Mucosa of descending colon (tissue), 3 donors: ENCODE data around the gene CAPN13. TPM values are rescaled to one million over a fixed set of nuclear protein-coding genes. Genes with fewer than 3 reads are reported as not detected.

Experiments used
- ATAC-seq: fragments of 200-7000 bp; cut with Tn5 transposase; one replicate; pipeline ENCODE4 v1.9.1; 2020; ENCODE audit warnings: mild to moderate bottlenecking, moderate library complexity
- DNase-seq, 3 donors: peaks; one replicate each; pipeline ENCODE4 v3.0.0-alpha.2; 2020
- H3K36me3 ChIP-seq: fragments of 200-600 bp; one replicate; pipeline ENCODE4 v1.8.0; 2021; ENCODE audit warnings: low read depth, mild to moderate bottlenecking
- H3K4me1 ChIP-seq: fragments of 200-600 bp; one replicate; pipeline ENCODE4 v1.8.0; 2021; ENCODE audit warnings: low read depth, mild to moderate bottlenecking
- H3K4me3 ChIP-seq: fragments of 200-600 bp; one replicate; pipeline ENCODE4 v1.8.0; 2021; ENCODE audit warnings: mild to moderate bottlenecking
- H3K9me3 ChIP-seq: fragments of 200-600 bp; one replicate; pipeline ENCODE4 v1.8.0; 2021; ENCODE audit warnings: mild to moderate bottlenecking
- intact Hi-C, 2 donors: fragments of 100-400 bp; cut with DNase I in 1 of 2; cut with micrococcal nuclease in 1 of 2; formaldehyde crosslinking; loops; one replicate each; pipeline versions ENCODE4 v1.11.0 to v1.11.1; 2022; cut with DNase I, micrococcal nuclease
- total RNA-seq, 3 donors: library from RNA; stranded (reverse); fragmentation: NEBNext Ultra II Directional in 2 of 3; extraction: Animal tissue kit (Norgen Biotek cat#: 25700) in 2 of 3; gene quantifications; one replicate each; pipeline versions ENCODE4 v1.2.1 to v1.2.4, GENCODE V29; 2021 to 2023
- TF ChIP-seq, protein P1 (sequence below): fragments of 200-600 bp; IDR thresholded peaks from one replicate; pipeline ENCODE4 v1.8.0; 2022; ENCODE audit warnings: antibody characterized with exemption, mild to moderate bottlenecking
- donor health status: DM: no; HTN: no; CAD: no; lungs with moderate emphysema.
- donor health status: DM: no; HTN: no; CAD: no.
- donor health status: DM: no; HTN: yes; CAD: no.

The CAPN13 gene
- total RNA-seq, 3 donors from 2014 or later = 36.7 to 88.6 (median 61.9) TPM

DNA sequence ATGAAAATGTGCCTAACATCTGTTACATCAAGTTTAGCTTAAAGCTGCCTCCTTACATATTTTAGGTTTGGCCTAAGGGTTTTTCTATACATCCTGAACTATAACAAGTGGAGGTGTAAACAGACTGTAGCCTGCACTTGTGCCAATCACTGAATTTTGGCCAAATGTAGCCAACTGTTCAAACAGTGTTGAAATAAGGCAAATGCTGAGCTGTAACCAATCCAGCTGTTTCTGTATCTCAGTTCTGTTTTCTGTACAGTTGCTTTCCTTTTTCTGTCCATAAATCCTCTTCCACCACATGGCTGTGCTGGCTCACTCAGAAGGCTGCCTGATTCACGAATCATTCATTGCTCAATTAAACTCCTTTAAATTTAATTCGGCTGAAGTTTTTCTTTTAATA, 19.2 kb upstream of the CAPN13 start:
- no peaks in the 10 kb centered on the region for H3K4me1 ChIP-seq
- DNase-seq (no peak), ATAC-seq (no peak)
- intact Hi-C loops = no loop called here
- peaks cover 10% of the 10 kb centered on the region for H3K9me3 ChIP-seq
- no peaks in the 10 kb centered on the region for H3K36me3 ChIP-seq
- TF ChIP-seq, protein P1, sequence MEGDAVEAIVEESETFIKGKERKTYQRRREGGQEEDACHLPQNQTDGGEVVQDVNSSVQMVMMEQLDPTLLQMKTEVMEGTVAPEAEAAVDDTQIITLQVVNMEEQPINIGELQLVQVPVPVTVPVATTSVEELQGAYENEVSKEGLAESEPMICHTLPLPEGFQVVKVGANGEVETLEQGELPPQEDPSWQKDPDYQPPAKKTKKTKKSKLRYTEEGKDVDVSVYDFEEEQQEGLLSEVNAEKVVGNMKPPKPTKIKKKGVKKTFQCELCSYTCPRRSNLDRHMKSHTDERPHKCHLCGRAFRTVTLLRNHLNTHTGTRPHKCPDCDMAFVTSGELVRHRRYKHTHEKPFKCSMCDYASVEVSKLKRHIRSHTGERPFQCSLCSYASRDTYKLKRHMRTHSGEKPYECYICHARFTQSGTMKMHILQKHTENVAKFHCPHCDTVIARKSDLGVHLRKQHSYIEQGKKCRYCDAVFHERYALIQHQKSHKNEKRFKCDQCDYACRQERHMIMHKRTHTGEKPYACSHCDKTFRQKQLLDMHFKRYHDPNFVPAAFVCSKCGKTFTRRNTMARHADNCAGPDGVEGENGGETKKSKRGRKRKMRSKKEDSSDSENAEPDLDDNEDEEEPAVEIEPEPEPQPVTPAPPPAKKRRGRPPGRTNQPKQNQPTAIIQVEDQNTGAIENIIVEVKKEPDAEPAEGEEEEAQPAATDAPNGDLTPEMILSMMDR = no peak
- no peak overlapping the region for H3K4me3 ChIP-seq

DNA sequence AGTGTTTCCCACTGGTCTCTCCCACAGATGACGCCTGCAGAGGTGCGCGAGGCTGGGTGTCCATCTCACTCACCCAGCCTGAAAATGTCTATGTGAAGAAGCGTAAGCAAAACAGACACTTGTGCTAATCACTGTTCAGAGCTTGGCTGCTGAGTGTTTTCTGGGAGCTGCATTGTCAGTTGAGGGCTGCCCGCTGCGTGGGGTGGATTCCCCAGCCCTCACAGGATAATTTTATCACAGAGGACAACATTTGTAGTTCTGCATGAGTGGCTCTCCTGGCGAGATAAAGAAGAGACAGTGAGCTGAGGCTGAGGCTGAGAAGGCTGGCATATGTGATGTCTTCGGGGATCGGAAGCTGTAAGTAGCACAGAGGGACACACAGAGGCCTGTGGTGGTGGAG, 16.2 kb upstream of the CAPN13 start:
- TF ChIP-seq, protein P1 = no peak
- Histone ChIP-seq H3K36me3 (no peaks in the 10 kb centered on the region), H3K9me3 (peaks cover 7% of the 10 kb centered on the region), H3K4me3 (no peak overlapping the region), H3K4me1 (no peaks in the 10 kb centered on the region)
- intact Hi-C loops = no loop called here
- ATAC-seq (no peak), DNase-seq (no peak)

DNA sequence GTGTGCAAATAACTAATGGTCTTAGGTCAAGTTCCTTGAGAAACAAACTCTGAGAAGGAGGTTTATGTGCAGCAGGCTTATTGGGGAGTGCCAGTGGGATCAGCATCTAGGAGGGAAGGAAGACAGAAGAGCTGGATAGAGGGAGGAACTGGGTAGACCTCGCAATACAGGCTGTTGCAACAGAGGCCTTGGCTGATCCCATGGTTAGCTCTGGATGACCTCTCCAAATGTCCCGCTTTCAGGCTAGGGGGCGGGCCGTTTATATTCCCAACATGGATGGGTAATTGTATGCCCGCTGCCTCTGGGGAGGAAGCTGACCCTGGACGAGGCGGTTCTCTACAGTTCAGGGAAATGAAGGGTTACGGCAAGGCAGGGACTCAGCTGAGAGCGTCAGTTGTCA, 14.7 kb upstream of the CAPN13 start:
- intact Hi-C loops = no loop called here
- ATAC-seq = no peak

DNA sequence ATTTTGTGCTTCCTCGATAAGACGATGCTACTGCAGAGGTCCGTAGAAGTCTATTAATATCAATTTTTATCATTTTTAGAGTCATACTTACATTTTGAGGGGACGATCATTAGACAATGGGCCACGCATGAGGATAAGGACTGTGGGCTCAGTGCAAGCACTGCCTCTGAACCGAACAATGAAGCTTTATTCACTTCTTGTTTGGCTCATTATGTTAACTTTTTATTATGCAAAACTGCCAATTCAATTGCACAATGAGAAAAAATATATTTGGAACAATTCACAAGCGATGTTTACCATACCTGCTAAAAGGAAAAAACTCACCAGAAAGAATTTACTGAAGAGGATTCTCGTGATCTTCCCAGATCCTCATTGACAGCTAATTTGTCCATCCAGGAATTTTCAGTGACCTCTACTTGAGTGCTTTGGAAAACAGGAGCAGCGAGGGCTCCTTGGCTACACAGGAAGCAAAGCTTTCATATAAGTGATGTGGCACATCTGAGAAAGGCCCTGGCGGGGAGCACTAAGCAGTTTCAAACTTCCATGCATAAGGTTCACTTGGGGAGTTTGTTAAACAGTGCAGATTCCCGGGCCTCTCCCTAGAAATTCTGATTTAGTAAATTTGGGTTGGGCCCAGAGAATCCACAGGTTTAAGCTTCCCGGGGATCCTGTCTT, 13.3 kb upstream of the CAPN13 start:
- ATAC-seq = no peak
- Histone ChIP-seq H3K36me3 (no peaks in the 10 kb centered on the region), H3K4me3 (no peak overlapping the region), H3K4me1 (no peaks in the 10 kb centered on the region), H3K9me3 (no peaks in the 10 kb centered on the region)
- intact Hi-C loops = no loop called here
- DNase-seq = no peak
- TF ChIP-seq, protein P1 = no peak

More for the DNA sequence above, 14.7 kb upstream of the CAPN13 start:
- Histone ChIP-seq H3K36me3 (no peaks in the 10 kb centered on the region), H3K4me3 (no peak overlapping the region), H3K9me3 (peaks cover 6% of the 10 kb centered on the region), H3K4me1 (no peaks in the 10 kb centered on the region)
- no peak for DNase-seq
- TF ChIP-seq, protein P1 = no peak

DNA sequence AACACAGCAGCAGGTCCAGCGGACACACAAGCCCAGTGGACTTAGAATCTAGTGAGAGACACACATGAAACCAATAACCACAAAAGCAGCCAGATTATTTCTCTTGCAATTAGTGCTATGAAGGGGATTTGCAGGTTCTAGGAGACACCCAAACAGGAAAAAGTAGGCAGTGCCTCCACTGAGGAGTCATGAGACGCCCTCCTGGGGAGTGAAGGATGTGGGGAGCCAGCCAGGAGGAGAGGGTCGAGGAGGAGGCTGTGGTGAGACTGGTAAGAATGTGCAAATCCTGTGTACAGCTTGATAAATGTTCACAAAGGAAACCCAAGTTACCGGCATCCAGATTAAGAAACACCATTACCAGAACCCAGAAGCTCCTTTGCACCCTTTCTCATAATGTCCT, 2.7 kb upstream of the CAPN13 start:
- no peaks in the 10 kb centered on the region for H3K36me3 ChIP-seq
- no peaks in the 10 kb centered on the region for H3K4me1 ChIP-seq
- H3K4me3 ChIP-seq = no peak overlapping the region
- intact Hi-C loops = no loop called here
- no peak for ATAC-seq
- no peak for DNase-seq
- no peaks in the 10 kb centered on the region for H3K9me3 ChIP-seq
- TF ChIP-seq, protein P1 = no peak

DNA sequence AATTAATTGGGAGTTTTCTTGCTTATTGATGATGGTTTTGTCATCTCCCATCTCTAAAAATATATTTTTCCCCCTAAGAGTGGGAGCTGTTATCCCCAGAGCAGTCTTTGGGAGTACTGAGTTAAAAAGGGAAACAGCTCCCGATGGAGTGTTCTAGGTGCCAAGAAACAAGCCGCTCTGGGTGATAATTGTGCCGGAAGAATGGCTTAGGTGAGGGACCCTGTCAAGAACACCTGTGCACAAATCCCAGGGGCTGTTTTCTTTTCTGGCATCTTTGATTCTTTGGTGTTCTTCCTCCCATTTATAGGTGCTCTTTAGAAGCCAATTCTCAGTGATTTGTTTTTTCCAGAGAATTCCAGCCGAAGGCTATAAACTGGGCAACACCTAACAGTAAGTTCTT, 1.4 kb upstream of the CAPN13 start:
- no peak for ATAC-seq
- intact Hi-C loops = no loop called here

More for the DNA sequence above, 1.4 kb upstream of the CAPN13 start:
- DNase-seq = no peak
- Histone ChIP-seq H3K36me3 (no peaks in the 10 kb centered on the region), H3K4me3 (no peak overlapping the region), H3K9me3 (no peaks in the 10 kb centered on the region), H3K4me1 (no peaks in the 10 kb centered on the region)
- TF ChIP-seq, protein P1 = no peak
